OCI-LY1 (cell line): ENCODE data around the gene UCHL5.

Experiments used
- CTCF ChIP-seq: fragments of 200-600 bp; sonication (generic), shearing (Covaris generic); IDR thresholded peaks from 2 replicates; pipeline ENCODE4 v1.5.1; 2017; ENCODE audit warnings: mild to moderate bottlenecking, antibody characterized with exemption, low read length, moderate library complexity, mixed read lengths
- EZH2 ChIP-seq: fragments of 200-600 bp; sonication (generic), shearing (Covaris generic); IDR thresholded peaks from 2 replicates; pipeline ENCODE4 v1.8.0; 2017; ENCODE audit warnings: borderline replicate concordance, mixed run types, mild to moderate bottlenecking, antibody characterized with exemption, low read length, moderate library complexity, mixed read lengths

DNA sequence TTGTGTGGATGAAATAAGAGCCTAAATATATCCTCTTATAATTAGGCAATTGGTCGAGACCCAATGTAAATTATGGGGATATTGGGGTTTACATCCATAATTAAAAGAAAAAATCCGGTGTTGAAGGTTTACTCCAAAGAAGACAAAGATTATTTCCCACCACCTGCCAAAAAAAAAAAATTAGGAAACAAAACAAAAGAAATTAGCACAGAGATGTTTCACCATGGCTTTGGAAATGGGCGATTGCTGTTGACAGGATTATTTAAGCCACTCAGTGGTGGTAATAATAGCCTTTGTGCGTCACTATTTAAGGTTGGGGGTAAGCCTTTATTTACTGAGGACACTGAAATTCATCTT lies 46.6 kb upstream of the UCHL5 start:
- TF ChIP-seq CTCF = no peak
- no peak for TF ChIP-seq EZH2
